ENCODE measurements around the gene PPFIBP2.

DNA sequence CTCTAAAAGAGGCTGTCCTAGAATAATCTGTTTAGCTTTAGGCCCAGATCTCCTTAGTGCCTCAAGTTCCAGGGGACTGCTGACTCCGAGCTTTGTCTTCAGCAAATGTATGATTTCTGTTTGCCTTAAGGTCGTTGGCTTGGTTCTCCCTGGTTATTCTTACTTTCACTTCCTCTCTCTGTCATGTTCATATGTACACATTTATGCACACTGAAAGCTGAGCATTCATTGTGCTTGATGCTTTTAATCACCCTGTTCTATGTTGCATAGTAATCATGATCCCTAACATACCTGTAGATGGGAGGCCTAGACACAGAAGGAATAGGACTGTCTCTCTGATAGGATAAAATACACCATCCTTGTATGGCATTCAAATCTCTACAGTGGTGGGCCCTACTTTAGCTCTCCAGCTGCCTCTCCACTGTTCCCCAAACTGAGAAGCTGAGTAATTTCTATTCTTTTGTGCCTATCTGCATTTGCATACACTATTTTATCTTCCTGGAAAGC lies 7.2 kb downstream of the PPFIBP2 start:
- no peak for TF ChIP-seq EZH2phosphoT487 (IDR thresholded peaks at IDR 0.05)
- TF ChIP-seq, protein P1, sequence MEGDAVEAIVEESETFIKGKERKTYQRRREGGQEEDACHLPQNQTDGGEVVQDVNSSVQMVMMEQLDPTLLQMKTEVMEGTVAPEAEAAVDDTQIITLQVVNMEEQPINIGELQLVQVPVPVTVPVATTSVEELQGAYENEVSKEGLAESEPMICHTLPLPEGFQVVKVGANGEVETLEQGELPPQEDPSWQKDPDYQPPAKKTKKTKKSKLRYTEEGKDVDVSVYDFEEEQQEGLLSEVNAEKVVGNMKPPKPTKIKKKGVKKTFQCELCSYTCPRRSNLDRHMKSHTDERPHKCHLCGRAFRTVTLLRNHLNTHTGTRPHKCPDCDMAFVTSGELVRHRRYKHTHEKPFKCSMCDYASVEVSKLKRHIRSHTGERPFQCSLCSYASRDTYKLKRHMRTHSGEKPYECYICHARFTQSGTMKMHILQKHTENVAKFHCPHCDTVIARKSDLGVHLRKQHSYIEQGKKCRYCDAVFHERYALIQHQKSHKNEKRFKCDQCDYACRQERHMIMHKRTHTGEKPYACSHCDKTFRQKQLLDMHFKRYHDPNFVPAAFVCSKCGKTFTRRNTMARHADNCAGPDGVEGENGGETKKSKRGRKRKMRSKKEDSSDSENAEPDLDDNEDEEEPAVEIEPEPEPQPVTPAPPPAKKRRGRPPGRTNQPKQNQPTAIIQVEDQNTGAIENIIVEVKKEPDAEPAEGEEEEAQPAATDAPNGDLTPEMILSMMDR (IDR thresholded peaks at IDR 0.05), result no peak

Measured in neural progenitor cell (in vitro differentiated cells).